Measurements from ENCODE around the gene NAT8L. TPM values are rescaled to one million over a fixed set of nuclear protein-coding genes. Genes with fewer than 3 reads are reported as not detected.

Gene NAT8L
- total RNA-seq, 2 experiments from 2014 or later: not detected

GRCh38 chr4:2082118-2082517, 23.0 kb downstream of the NAT8L start:
- Histone ChIP-seq H3K9me3 (ENCODE audit: low read length) (no peaks in the 10 kb centered on the region), H2AFZ (ENCODE audit: low read length) (no peak overlapping the region), H4K20me1 (ENCODE audit: insufficient read depth, low read length) (no peaks in the 10 kb centered on the region), H3K4me1 (ENCODE audit: insufficient read depth, low read length, poor library complexity, severe bottlenecking) (no peaks in the 10 kb centered on the region), H3K27ac (ENCODE audit: low read depth, low read length, poor library complexity, severe bottlenecking) (no peak overlapping the region), H3K4me2 (ENCODE audit: low read length) (no peak overlapping the region), H3K36me3 (ENCODE audit: insufficient read depth, low read length) (no peaks in the 10 kb centered on the region), H3K4me3 (ENCODE audit: low read depth, low read length, poor library complexity, severe bottlenecking) (no peak overlapping the region), H3K9me2 (ENCODE audit: insufficient read depth, low read length) (no peaks in the 10 kb centered on the region), H3K79me2 (ENCODE audit: insufficient read depth, low read depth, low read length) (no peaks in the 10 kb centered on the region)
- no peak for TF ChIP-seq CTCF (conservative IDR thresholded peaks at IDR 0.05; ENCODE audit: low read length)
- TF ChIP-seq EZH2phosphoT487 (IDR thresholded peaks at IDR 0.05; ENCODE audit: borderline replicate concordance, low read depth, low read length): no peak
- intact Hi-C loops (cut with micrococcal nuclease; ENCODE audit: unreplicated experiment): no loop called here
- no peak for DNase-seq (ENCODE audit: low spot score)
- POLR2A ChIA-PET: interaction anchor here (0.5 to 0.8 kb wide), 2 partner anchors 72 to 1332 kb away, joined by 3 to 4 read pairs; no protein-coding TSS in a partner anchor
- no TSS peak for BruUV-seq (replicated peaks)
- CTCF ChIA-PET (ENCODE audit: unreplicated experiment): interaction anchor here (0.6 kb wide), 1 partner anchor 266 kb away, joined by 3 read pairs; no protein-coding TSS in a partner anchor

DNA sequence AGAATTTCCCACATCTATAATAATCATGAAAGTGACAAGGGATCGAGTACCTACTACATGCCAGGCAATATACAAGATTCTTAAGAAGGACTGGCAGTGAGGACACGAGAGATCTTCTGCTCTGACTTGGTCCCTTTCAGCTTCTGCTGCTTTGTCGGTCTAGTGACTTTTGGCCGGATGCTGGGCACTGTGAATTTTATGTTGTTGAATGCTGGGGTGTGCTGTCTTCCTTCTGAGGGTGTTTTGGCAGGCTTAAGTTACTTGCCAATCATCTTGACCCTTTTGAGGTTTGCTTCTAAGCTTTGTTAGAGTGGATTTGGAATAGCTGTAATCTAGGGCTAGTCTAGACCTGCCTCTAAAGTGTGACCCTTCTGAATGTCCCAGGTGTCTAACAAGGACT, 23.5 kb downstream of the NAT8L start:
- ChIA-PET CTCF (ENCODE audit: unreplicated experiment) (no interaction called here), POLR2A (interaction anchor here (0.5 to 0.8 kb wide), 2 partner anchors 72 to 1331 kb away, joined by 3 to 4 read pairs; no protein-coding TSS in a partner anchor)
- no peak overlapping the region for H3K4me3 ChIP-seq (ENCODE audit: low read depth, low read length, poor library complexity, severe bottlenecking)

More for the DNA sequence above, 23.5 kb downstream of the NAT8L start:
- Histone ChIP-seq H4K20me1 (ENCODE audit: insufficient read depth, low read length) (no peaks in the 10 kb centered on the region), H3K4me1 (ENCODE audit: insufficient read depth, low read length, poor library complexity, severe bottlenecking) (no peaks in the 10 kb centered on the region), H2AFZ (ENCODE audit: low read length) (no peak overlapping the region), H3K9me3 (ENCODE audit: low read length) (no peaks in the 10 kb centered on the region), H3K36me3 (ENCODE audit: insufficient read depth, low read length) (no peaks in the 10 kb centered on the region), H3K79me2 (ENCODE audit: insufficient read depth, low read depth, low read length) (no peaks in the 10 kb centered on the region), H3K9me2 (ENCODE audit: insufficient read depth, low read length) (no peaks in the 10 kb centered on the region), H3K27ac (ENCODE audit: low read depth, low read length, poor library complexity, severe bottlenecking) (no peak overlapping the region), H3K4me2 (ENCODE audit: low read length) (no peak overlapping the region)
- TF ChIP-seq CTCF (conservative IDR thresholded peaks at IDR 0.05; ENCODE audit: low read length): no peak
- no peak for TF ChIP-seq EZH2phosphoT487 (IDR thresholded peaks at IDR 0.05; ENCODE audit: borderline replicate concordance, low read depth, low read length)
- no TSS peak for BruUV-seq (replicated peaks)
- intact Hi-C loops (cut with micrococcal nuclease; ENCODE audit: unreplicated experiment): no loop called here
- DNase-seq (ENCODE audit: low spot score): no peak
